ENCODE results near the gene TNRC6B. TPM values are rescaled to one million over a fixed set of nuclear protein-coding genes. Genes with fewer than 3 reads are reported as not detected.
A peak's percentile ranks its signal among the peaks of the same experiment; 100 is the strongest.
"Not testable (repeated sequence)": the region's sequence is repeated elsewhere in the genome, so short reads cannot be mapped to it uniquely, and the experiment has no call there.

The TNRC6B gene
- total and polyA plus RNA-seq, 5 experiments from 2014 or later, result 67.3 to 142 (median 116) TPM

DNA sequence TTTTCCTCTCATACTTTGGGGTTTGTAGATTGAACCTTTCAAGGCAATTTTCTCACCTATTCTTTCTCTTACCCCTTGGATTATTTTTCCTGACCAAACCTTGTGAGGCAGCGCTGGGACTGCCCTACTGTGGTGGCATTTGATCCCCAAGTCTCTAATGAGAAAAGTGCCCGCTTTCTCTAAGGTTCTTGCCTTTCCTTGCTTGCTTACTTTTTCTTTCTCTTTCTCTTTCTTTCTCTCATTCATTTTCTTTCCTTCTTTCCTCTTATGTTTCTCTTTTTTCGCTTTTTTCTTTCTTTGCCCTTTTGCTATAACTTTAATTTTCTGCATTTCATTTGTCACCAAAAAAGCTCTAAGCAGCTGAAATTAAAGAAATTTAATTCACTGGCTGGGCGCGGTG lies 127.9 kb downstream of the TNRC6B start:
- DNase-seq (no peak), ATAC-seq (no peak)
- Mint-ChIP-seq H3K27me3 (no peaks in the 10 kb centered on the region), H3K9me3 (no peaks in the 10 kb centered on the region), H3K4me1 (peaks cover 27 to 46% (median 30%) of the 10 kb centered on the region in 4 donors), H3K4me3 (no peak overlapping the region), H3K36me3 (peaks cover 0 to 85% (median 36%) of the 10 kb centered on the region in 3 donors), H3K27ac (peak overlapping the region in 7 of 10 donors; percentile 27 to 65 (median 52))
- POLR2A ChIA-PET, result interaction anchor here (0.6 kb wide), 2 partner anchors 15 to 42 kb away, joined by 3 read pairs; no protein-coding TSS in a partner anchor

DNA sequence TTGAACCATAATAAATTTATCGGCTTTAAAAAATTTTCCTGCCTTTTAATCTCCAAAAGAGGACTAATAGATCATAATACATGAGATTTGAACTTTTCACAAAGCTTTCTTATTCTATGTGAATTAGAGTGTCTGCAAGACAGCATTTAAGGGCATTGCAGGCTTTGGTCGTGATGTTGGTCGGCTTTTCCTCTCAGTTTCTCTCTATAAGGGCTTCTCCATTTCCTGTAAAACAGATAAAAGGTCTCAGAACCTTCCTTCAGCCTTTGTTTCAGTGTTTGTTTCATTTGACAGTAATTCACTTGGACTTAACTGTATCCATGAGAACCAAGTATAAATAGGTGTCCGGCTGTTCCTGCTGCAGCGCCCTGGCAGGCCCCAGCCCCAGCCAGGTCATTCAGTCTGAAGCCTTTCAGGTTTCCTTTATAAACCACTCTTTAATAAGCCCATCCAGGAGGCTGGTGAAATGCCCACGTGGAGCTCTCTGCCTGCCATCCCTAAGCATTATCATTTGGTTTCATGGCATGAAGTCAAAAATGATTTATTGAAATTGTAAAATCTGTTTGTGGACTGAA lies 131.4 kb downstream of the TNRC6B start:
- ATAC-seq (peak; percentile 53 to 81), DNase-seq (peak in 1 of 10 donors; percentile 32)
- H3K27me3 Mint-ChIP-seq, result no peaks in the 10 kb centered on the region
- peak overlapping the region; percentile 30 to 70 (median 58) for H3K4me3 Mint-ChIP-seq
- peaks cover 32 to 55% (median 38%) of the 10 kb centered on the region in 4 donors for H3K4me1 Mint-ChIP-seq
- H3K9me3 Mint-ChIP-seq, result no peaks in the 10 kb centered on the region
- H3K36me3 Mint-ChIP-seq, result peaks cover 12 to 91% (median 44%) of the 10 kb centered on the region in 3 donors
- POLR2A ChIA-PET, result interaction anchor here (1.0 to 2.4 kb wide), 7 partner anchors 13 to 265 kb away, joined by 3 to 7 read pairs (median 5); partner anchors contain the start of gene ADSL
- peak overlapping the region; percentile 70 to 91 (median 86) for H3K27ac Mint-ChIP-seq

DNA sequence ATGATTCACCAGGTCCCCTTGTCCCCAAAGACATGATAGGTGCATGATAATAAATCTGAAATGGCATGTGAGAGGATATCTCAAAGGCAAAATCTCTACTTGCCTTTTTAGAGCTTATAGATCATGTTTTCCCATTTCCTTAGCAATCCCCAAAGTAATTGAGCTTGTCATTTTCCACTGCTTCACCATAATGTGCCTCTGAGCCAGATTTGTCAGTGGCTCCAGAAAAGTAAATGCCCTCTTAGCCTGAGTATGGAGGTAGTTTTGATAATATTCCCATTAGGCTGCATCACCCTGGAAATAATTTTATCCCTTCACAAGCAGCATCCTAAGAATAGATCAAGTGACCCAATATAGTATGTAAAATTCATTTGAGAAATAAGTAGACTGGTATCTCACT lies 131.9 kb downstream of the TNRC6B start:
- POLR2A ChIA-PET, result interaction anchor here (1.0 to 2.4 kb wide), 7 partner anchors 10 to 265 kb away, joined by 3 to 7 read pairs (median 5); partner anchors contain the start of gene ADSL
- ATAC-seq (no peak), DNase-seq (no peak)
- Mint-ChIP-seq H3K27ac (peak overlapping the region; percentile 22 to 91 (median 84)), H3K9me3 (no peaks in the 10 kb centered on the region), H3K4me3 (peak overlapping the region in 6 of 10 donors; percentile 12 to 70 (median 46)), H3K4me1 (peaks cover 35 to 57% (median 39%) of the 10 kb centered on the region in 4 donors), H3K36me3 (peaks cover 17 to 92% (median 47%) of the 10 kb centered on the region in 3 donors), H3K27me3 (no peaks in the 10 kb centered on the region)

DNA sequence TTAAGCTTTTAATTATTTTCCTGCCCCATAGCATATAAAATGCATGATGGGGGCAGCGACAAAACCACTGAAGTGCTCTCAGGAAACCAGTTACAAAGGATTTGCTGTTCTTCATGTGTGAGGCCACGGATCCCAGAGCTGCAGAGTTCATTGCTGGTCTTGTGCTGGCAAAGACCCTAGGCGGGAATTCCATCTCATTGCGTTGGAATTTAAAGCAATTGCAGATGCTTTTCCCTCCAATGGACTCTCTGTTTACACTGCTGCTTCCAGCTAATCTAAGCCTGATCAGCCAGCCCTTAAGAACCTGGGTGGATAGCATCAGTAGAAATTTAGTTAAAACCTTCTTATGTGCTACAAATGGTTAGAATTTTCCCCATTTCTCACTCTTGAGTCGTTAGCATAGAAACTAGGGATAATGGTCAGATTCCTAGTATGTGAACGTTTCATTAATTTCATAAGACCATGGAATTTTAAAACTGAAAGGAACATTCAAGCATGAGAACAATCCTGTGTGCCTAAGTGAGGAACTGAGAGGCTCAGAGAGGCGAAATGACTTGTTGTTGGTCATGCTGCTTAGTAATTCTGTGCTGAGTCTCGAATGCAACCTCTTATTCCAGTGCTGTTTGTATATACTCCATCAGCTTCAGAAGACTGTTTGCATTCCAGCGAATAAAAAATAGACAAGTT lies 132.5 kb downstream of the TNRC6B start:
- Mint-ChIP-seq H3K9me3 (no peaks in the 10 kb centered on the region), H3K36me3 (peaks cover 20 to 90% (median 50%) of the 10 kb centered on the region in 3 donors), H3K4me1 (peaks cover 33 to 56% (median 39%) of the 10 kb centered on the region in 4 donors), H3K4me3 (peak overlapping the region in 1 of 10 donors; percentile 12), H3K27ac (peak overlapping the region in 8 of 10 donors; percentile 39 to 88 (median 67)), H3K27me3 (no peaks in the 10 kb centered on the region)
- POLR2A ChIA-PET, result interaction anchor here (0.6 to 2.4 kb wide), 6 partner anchors 11 to 820 kb away, joined by 3 to 7 read pairs (median 5); partner anchors contain the start of gene ADSL
- DNase-seq (no peak), ATAC-seq (no peak)

DNA sequence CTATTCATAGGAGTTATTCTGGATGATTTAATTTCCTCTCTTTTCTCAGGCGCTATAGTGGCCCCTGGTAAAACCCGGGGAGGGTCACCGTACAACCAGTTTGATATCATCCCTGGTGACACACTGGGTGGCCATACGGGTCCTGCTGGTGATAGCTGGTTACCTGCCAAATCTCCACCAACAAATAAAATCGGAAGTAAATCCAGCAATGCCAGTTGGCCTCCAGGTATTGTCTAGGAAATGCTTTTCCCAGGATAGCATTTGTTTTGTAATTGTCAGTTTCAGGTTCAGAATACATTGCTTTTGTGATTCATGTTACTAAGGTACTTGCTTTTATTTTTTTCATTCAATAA lies 133.0 kb downstream of the TNRC6B start:
- H3K4me3 Mint-ChIP-seq, result no peak overlapping the region
- no peaks in the 10 kb centered on the region for H3K27me3 Mint-ChIP-seq
- POLR2A ChIA-PET, result interaction anchor here (0.6 to 1.6 kb wide), 2 partner anchors 13 to 819 kb away, joined by 3 to 7 read pairs; no protein-coding TSS in a partner anchor
- H3K36me3 Mint-ChIP-seq, result peaks cover 25 to 90% (median 54%) of the 10 kb centered on the region in 3 donors
- peaks cover 34 to 53% (median 41%) of the 10 kb centered on the region in 4 donors for H3K4me1 Mint-ChIP-seq
- no peak for ATAC-seq
- no peaks in the 10 kb centered on the region for H3K9me3 Mint-ChIP-seq
- peak overlapping the region in 9 of 10 donors; percentile 6 to 83 (median 59) for H3K27ac Mint-ChIP-seq
- no peak for DNase-seq

- peaks cover 32 to 59% (median 44%) of the 10 kb centered on the region in 4 donors for H3K4me1 Mint-ChIP-seq
- H3K27me3 Mint-ChIP-seq, ATAC-seq, POLR2A ChIA-PET, H3K4me3 Mint-ChIP-seq, DNase-seq, H3K9me3 Mint-ChIP-seq: not testable (repeated sequence)
- H3K27ac Mint-ChIP-seq, result peak overlapping the region in 3 of 10 donors; percentile 59 to 83 (median 62)
- peaks cover 28 to 95% (median 58%) of the 10 kb centered on the region in 3 donors for H3K36me3 Mint-ChIP-seq
Observed at GRCh38 chr22:40311646-40312045, 133.9 kb downstream of the TNRC6B start.

- ATAC-seq (no peak), DNase-seq (no peak)
- Mint-ChIP-seq H3K4me1 (peaks cover 32 to 63% (median 45%) of the 10 kb centered on the region in 4 donors), H3K36me3 (peaks cover 32 to 98% (median 62%) of the 10 kb centered on the region in 3 donors), H3K27me3 (no peaks in the 10 kb centered on the region), H3K27ac (peak overlapping the region in 5 of 10 donors; percentile 25 to 93 (median 62)), H3K4me3 (no peak overlapping the region), H3K9me3 (no peaks in the 10 kb centered on the region)
- POLR2A ChIA-PET, result interaction anchor here (1.1 kb wide), 1 partner anchor 35 kb away, joined by 3 read pairs; no protein-coding TSS in a partner anchor
Observed at GRCh38 chr22:40312050-40312449, 134.3 kb downstream of the TNRC6B start.

GRCh38 chr22:40313007-40313406 lies 135.3 kb downstream of the TNRC6B start:
- POLR2A ChIA-PET, result interaction anchor here (0.5 to 1.4 kb wide), 3 partner anchors 23 to 212 kb away, joined by 3 read pairs; no protein-coding TSS in a partner anchor

GRCh38 chr22:40314041-40314440 lies 136.3 kb downstream of the TNRC6B start:
- Mint-ChIP-seq H3K9me3 (no peaks in the 10 kb centered on the region), H3K27ac (peak overlapping the region; percentile 6 to 93 (median 71))
- no peak for ATAC-seq

More at GRCh38 chr22:40313007-40313406, 135.3 kb downstream of the TNRC6B start:
- no peaks in the 10 kb centered on the region for H3K27me3 Mint-ChIP-seq
- H3K9me3 Mint-ChIP-seq, result no peaks in the 10 kb centered on the region
- no peak overlapping the region for H3K4me3 Mint-ChIP-seq
- ATAC-seq (no peak), DNase-seq (no peak)
- H3K36me3 Mint-ChIP-seq, result peaks cover 37 to 98% (median 62%) of the 10 kb centered on the region in 3 donors
- peak overlapping the region in 9 of 10 donors; percentile 35 to 93 (median 64) for H3K27ac Mint-ChIP-seq
- peaks cover 26 to 61% (median 38%) of the 10 kb centered on the region in 4 donors for H3K4me1 Mint-ChIP-seq

DNA sequence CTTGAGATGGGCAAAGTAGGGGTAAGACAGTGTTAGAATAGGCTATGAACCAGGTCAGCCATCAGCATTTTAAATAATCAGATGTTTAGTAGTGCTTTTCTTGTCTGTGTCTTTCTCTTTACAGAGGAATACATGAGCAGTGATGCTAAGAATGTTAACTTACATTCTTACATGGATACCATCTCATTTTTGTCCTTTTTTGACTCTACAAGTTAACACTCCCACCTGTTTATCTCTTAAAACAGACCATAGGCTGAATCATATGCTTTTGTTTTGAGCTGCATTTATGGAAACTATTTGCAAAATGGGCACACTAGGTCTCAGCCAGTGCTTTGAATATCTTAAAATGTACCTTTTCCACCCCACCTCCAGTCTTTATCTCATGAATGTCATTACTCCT lies 143.0 kb downstream of the TNRC6B start:
- Mint-ChIP-seq H3K27ac (peak overlapping the region; percentile 74 to 99 (median 91)), H3K4me3 (no peak overlapping the region), H3K27me3 (no peaks in the 10 kb centered on the region), H3K9me3 (no peaks in the 10 kb centered on the region), H3K36me3 (peaks cover 13 to 74% (median 44%) of the 10 kb centered on the region in 3 donors), H3K4me1 (peaks cover 9 to 72% (median 53%) of the 10 kb centered on the region in 4 donors)
- ATAC-seq (no peak), DNase-seq (no peak)
- POLR2A ChIA-PET, result interaction anchor here (7.4 kb wide), 1 partner anchor 23 kb away, joined by 189 read pairs; the partner anchor contains the start of gene ADSL

More at GRCh38 chr22:40314041-40314440, 136.3 kb downstream of the TNRC6B start:
- H3K36me3 Mint-ChIP-seq, result peaks cover 37 to 96% (median 54%) of the 10 kb centered on the region in 3 donors
- POLR2A ChIA-PET, result no interaction called here
- no peak for DNase-seq
- H3K4me1 Mint-ChIP-seq, result peaks cover 15 to 54% (median 27%) of the 10 kb centered on the region in 4 donors
- no peak overlapping the region for H3K4me3 Mint-ChIP-seq
- H3K27me3 Mint-ChIP-seq, result no peaks in the 10 kb centered on the region

DNA sequence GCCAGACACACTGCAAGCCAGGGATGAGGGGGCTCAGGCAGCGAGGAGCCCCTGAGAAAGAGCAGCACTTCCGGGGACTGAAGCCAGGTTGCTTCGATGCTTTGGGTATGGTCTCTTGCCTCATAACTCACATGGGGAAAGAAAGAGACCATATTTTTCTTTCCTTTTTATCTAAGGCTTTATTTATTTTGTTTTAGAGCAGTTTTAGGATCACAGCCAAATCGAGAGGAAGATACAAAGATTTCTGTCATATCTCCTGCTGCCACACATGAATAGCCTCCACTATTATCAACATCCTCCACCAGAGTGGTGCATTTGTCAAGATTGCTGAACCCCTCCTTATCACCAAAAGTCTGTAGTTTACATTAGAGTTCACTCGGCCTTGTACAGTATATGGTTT lies 144.3 kb downstream of the TNRC6B start:
- Mint-ChIP-seq H3K27me3 (no peaks in the 10 kb centered on the region), H3K36me3 (peaks cover 5 to 61% (median 36%) of the 10 kb centered on the region in 3 donors), H3K9me3 (no peaks in the 10 kb centered on the region), H3K27ac (peak overlapping the region; percentile 92 to 99 (median 98)), H3K4me3 (peak overlapping the region in 6 of 10 donors; percentile 12 to 47 (median 29)), H3K4me1 (peaks cover 16 to 69% (median 61%) of the 10 kb centered on the region in 4 donors)
- POLR2A ChIA-PET, result interaction anchor here (0.7 to 7.4 kb wide), 5 partner anchors 13 to 760 kb away, joined by 3 to 189 read pairs (median 35); partner anchors contain the start of gene ADSL
- DNase-seq, result no peak
- ATAC-seq, result no peak

GRCh38 chr22:40322818-40323447 lies 145.2 kb downstream of the TNRC6B start:
- no peak for ATAC-seq
- Mint-ChIP-seq H3K27ac (peak overlapping the region; percentile 92 to 99 (median 98)), H3K9me3 (no peaks in the 10 kb centered on the region), H3K4me1 (peaks cover 23 to 72% (median 68%) of the 10 kb centered on the region in 4 donors), H3K27me3 (no peaks in the 10 kb centered on the region), H3K4me3 (peak overlapping the region in 5 of 10 donors; percentile 7 to 83 (median 75)), H3K36me3 (peaks cover 0 to 52% (median 33%) of the 10 kb centered on the region in 3 donors)
- POLR2A ChIA-PET, result interaction anchor here (0.6 to 7.4 kb wide), 10 partner anchors 12 to 279 kb away, joined by 4 to 189 read pairs (median 7); partner anchors contain the start of gene ADSL
- no peak for DNase-seq

Measured in naive thymus-derived CD8-positive, alpha-beta T cell (primary cell).